ENCODE results near the gene INSRR. TPM values are rescaled to one million over a fixed set of nuclear protein-coding genes. Genes with fewer than 3 reads are reported as not detected.
A peak's percentile ranks its signal among the peaks of the same experiment; 100 is the strongest.

Gene INSRR
- total RNA-seq, 4 donors from 2014 or later, result under 0.01 TPM; not detected in 3

DNA sequence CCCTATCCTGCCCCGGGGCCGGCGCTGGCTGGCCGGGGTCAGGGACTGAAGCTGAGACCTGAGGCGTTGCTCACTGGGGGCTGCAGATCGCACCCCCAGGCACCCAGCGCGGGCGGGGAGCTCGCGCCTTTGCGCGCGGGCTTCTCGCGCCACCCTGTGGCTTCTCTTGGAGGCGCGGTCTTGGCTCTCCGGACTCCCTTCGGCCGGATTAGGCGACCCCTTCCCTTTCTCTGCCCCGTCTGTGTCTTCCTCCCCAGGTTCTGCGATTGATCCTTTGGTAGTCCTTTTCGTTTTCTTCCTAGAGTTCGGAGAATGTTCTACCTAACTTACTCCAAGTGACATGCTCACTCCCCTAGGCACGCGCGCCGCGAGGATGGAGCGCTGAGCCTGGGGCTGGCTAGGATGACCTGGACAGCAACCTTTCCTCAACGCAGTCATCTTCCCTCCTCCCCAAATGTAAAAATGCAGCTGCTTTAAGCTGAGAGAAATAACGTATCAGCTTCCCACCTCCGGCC, 1.3 kb upstream of the INSRR start:
- peak; percentile 54 for ATAC-seq
- no peaks in the 10 kb centered on the region for H3K9me3 ChIP-seq
- 0% methylated on average over 17 to 20 of the region's 35 CpGs for WGBS, 2 donors (ENCODE audit: low coverage in 1 of 2)
- TF ChIP-seq EP300 (IDR thresholded peaks at IDR 0.05), result no peak
- TF ChIP-seq, protein P1, sequence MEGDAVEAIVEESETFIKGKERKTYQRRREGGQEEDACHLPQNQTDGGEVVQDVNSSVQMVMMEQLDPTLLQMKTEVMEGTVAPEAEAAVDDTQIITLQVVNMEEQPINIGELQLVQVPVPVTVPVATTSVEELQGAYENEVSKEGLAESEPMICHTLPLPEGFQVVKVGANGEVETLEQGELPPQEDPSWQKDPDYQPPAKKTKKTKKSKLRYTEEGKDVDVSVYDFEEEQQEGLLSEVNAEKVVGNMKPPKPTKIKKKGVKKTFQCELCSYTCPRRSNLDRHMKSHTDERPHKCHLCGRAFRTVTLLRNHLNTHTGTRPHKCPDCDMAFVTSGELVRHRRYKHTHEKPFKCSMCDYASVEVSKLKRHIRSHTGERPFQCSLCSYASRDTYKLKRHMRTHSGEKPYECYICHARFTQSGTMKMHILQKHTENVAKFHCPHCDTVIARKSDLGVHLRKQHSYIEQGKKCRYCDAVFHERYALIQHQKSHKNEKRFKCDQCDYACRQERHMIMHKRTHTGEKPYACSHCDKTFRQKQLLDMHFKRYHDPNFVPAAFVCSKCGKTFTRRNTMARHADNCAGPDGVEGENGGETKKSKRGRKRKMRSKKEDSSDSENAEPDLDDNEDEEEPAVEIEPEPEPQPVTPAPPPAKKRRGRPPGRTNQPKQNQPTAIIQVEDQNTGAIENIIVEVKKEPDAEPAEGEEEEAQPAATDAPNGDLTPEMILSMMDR (IDR thresholded peaks at IDR 0.05), result peak in 3 of 4 experiments; percentile 66 to 85 (median 69)
- H3K4me3 ChIP-seq, result peak overlapping the region in 1 of 2 donors; percentile 43
- peaks cover 88% of the 10 kb centered on the region for H3K27me3 ChIP-seq
- no peak overlapping the region for H3K27ac ChIP-seq
- peaks cover 0 to 35% (median 22%) of the 10 kb centered on the region in 3 donors for H3K4me1 ChIP-seq
- H3K36me3 ChIP-seq, result no peaks in the 10 kb centered on the region

DNA sequence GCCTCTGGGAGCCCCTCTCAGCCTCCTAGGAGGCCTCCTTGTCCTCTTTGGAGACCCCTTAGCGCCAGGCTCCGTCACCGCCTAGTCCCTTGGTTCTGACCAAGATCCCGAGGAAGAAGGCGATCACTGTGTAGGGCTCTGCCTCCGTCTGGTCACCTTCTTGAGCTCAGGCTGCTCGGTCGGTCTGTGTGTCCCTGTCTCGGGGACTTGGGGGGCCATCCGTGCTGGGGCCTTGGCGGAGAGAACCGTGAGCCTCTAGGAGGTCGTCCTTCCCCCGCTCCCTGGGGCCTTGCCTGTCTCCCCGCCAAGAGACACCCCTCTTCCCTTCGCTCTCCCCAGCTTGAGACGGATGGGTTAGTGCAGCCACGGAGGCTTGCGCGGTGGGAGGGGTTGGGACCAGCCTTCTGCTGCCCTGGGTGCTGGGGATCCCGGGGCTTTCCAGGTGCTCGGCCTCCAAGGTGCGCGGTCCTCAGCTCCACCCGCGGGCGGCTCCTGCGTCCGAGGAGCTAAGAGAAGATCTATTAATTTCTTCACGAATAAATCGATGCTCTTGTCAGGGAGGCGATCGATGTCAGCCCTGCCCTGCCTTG, 701 bp upstream of the INSRR start:
- 0 to 2% methylated on average over 8 to 9 of the region's 33 CpGs for WGBS, 2 donors (ENCODE audit: low coverage in 1 of 2)
- H3K27ac ChIP-seq, result no peak overlapping the region
- no peaks in the 10 kb centered on the region for H3K9me3 ChIP-seq
- peak overlapping the region in 1 of 2 donors; percentile 43 for H3K4me3 ChIP-seq
- H3K4me1 ChIP-seq, result peaks cover 0 to 35% (median 22%) of the 10 kb centered on the region in 3 donors
- no peaks in the 10 kb centered on the region for H3K36me3 ChIP-seq
- TF ChIP-seq POLR2AphosphoS5 (IDR thresholded peaks at IDR 0.05), result no peak
- ATAC-seq, result peak; percentile 25
- peaks cover 85% of the 10 kb centered on the region for H3K27me3 ChIP-seq

DNA sequence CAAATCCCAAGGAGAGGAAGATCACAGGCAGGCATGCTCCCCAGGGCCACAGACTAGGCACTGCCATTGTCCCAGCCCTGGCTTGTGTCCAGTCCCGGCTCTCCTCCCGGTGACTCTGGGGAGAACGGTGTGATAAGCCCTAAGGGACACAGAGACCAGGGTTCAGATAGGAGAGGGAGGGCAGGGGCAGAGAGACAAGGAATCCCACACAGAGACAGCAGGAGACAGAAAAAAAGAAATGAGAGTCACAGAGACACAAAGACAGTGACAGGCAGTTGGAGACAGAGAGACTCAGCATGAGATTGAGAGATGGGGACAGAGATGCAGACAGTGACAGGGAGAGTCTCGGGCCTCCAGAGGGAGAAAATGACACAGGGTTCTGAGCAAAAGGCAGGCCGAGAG, 361 bp downstream of the INSRR start:
- WGBS, 2 donors (ENCODE audit: low coverage in 1 of 2), result 4 to 7% methylated on average over 2 of the region's 5 CpGs
- H3K27ac ChIP-seq, result no peak overlapping the region
- H3K4me1 ChIP-seq, result peaks cover 0 to 35% (median 22%) of the 10 kb centered on the region in 3 donors
- TF ChIP-seq POLR2AphosphoS5 (IDR thresholded peaks at IDR 0.05) (no peak), EP300 (IDR thresholded peaks at IDR 0.05) (no peak), POLR2A (IDR thresholded peaks at IDR 0.05) (no peak)
- TF ChIP-seq, protein P1 (IDR thresholded peaks at IDR 0.05), result no peak
- peak overlapping the region in 1 of 2 donors; percentile 43 for H3K4me3 ChIP-seq
- H3K36me3 ChIP-seq, result no peaks in the 10 kb centered on the region
- H3K27me3 ChIP-seq, result peaks cover 83% of the 10 kb centered on the region
- ATAC-seq, result no peak
- no peaks in the 10 kb centered on the region for H3K9me3 ChIP-seq

DNA sequence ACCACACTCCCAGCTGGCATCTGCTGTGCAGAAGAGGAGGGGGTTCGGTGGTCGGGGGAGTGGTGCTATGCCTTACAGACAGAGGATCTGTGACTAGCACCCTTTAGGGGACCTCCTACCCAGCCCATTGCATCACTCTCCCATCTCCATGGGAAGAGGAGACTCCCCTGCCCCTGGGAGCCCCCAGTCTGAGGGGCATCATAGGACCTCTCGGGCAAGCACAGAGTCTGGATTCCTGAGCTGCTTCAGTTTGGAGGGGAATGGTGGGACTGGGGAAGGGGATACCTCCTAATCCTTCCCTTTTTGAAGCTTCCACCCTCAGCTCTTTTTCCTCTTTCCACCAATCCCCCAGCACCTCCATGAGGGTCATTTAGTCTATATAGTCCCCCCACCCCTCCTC, 1.4 kb downstream of the INSRR start:
- Histone ChIP-seq H3K9me3 (no peaks in the 10 kb centered on the region), H3K4me1 (peaks cover 0 to 39% (median 22%) of the 10 kb centered on the region in 3 donors), H3K36me3 (no peaks in the 10 kb centered on the region), H3K27ac (no peak overlapping the region), H3K27me3 (peaks cover 73% of the 10 kb centered on the region), H3K4me3 (no peak overlapping the region)
- TF ChIP-seq EP300 (IDR thresholded peaks at IDR 0.05) (no peak), POLR2A (IDR thresholded peaks at IDR 0.05) (no peak), POLR2AphosphoS5 (IDR thresholded peaks at IDR 0.05) (no peak)
- TF ChIP-seq, protein P1 (IDR thresholded peaks at IDR 0.05), result no peak
- no peak for ATAC-seq
- WGBS, 2 donors (ENCODE audit: low coverage in 1 of 2), result no CpG with 5 or more reads among the region's 3 CpGs

DNA sequence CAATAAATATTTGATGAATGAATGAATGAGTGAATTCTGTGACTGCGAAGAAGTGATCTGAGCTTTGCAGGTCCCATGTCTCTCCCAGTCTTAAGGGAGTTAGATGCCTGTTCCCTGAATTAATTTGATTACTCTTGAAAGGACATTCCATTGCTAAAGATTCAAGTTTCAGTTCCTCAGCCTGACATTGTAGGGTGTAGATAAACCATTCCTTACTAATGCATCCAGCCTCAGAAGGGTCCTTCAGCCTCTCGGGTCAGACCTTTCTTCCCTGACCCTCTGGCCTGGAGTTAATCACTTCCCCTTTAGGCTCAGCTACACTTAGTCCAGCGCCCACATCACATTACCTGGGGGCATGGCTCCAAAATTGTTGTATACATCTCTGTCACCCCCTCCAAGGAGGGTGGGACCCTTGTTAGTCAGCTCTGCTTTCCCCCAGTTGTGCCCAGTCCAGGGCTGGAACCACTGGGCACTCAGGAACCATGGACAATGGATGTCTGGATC, 2.6 kb downstream of the INSRR start:
- ATAC-seq, result no peak
- Histone ChIP-seq H3K36me3 (no peaks in the 10 kb centered on the region), H3K4me1 (peaks cover 0 to 45% (median 22%) of the 10 kb centered on the region in 3 donors), H3K27ac (no peak overlapping the region), H3K9me3 (no peaks in the 10 kb centered on the region), H3K4me3 (no peak overlapping the region), H3K27me3 (peaks cover 67% of the 10 kb centered on the region)
- TF ChIP-seq POLR2AphosphoS5 (IDR thresholded peaks at IDR 0.05) (no peak), EP300 (IDR thresholded peaks at IDR 0.05) (no peak), POLR2A (IDR thresholded peaks at IDR 0.05) (no peak)
- TF ChIP-seq, protein P1 (IDR thresholded peaks at IDR 0.05), result no peak
- WGBS, 2 donors (ENCODE audit: low coverage in 1 of 2), result 79 to 83% methylated on average over 1 to 3 of the region's 3 CpGs

All from gastroesophageal sphincter (tissue), 4 donors.